GF-D8 (cell line): ENCODE results near the gene RNF220.
"Not testable (repeated sequence)": the region's sequence is repeated elsewhere in the genome, so short reads cannot be mapped to it uniquely, and the experiment has no call there.

Source experiments
- DNase-seq: peaks from one replicate; lab custom pipeline; 2025; lab: John Stamatoyannopoulos, UW

Gene RNF220

GRCh38 chr1:44549510-44549909 is 144.5 kb downstream of the RNF220 start:
- no peak for DNase-seq

- DNase-seq = no peak
Measured at GRCh38 chr1:44553127-44553758, 148.2 kb downstream of the RNF220 start.

GRCh38 chr1:44553771-44554170 is 148.7 kb downstream of the RNF220 start:
- no peak for DNase-seq

- no peak for DNase-seq
Measured at GRCh38 chr1:44554706-44555105, 149.7 kb downstream of the RNF220 start.

GRCh38 chr1:44557778-44558177 is 152.7 kb downstream of the RNF220 start:
- DNase-seq = no peak

GRCh38 chr1:44558883-44559282 is 153.8 kb downstream of the RNF220 start:
- DNase-seq = no peak

GRCh38 chr1:44559330-44559729 is 154.3 kb downstream of the RNF220 start:
- no peak for DNase-seq

- no peak for DNase-seq
Measured at GRCh38 chr1:44559913-44560312, 154.9 kb downstream of the RNF220 start.

GRCh38 chr1:44560696-44561095 is 155.6 kb downstream of the RNF220 start:
- not testable (repeated sequence) for DNase-seq

GRCh38 chr1:44565259-44565750 is 160.2 kb downstream of the RNF220 start:
- no peak for DNase-seq

- no peak for DNase-seq
Measured at GRCh38 chr1:44565833-44566232, 160.8 kb downstream of the RNF220 start.

GRCh38 chr1:44566281-44567046 is 161.4 kb downstream of the RNF220 start:
- DNase-seq = no peak

- DNase-seq = no peak
Measured at GRCh38 chr1:44568128-44568900, 163.3 kb downstream of the RNF220 start.

- DNase-seq = no peak
Measured at GRCh38 chr1:44569491-44569890, 164.4 kb downstream of the RNF220 start.

GRCh38 chr1:44571712-44572571 is 166.9 kb downstream of the RNF220 start:
- no peak for DNase-seq

- DNase-seq = no peak
Measured at GRCh38 chr1:44572572-44572879, 167.5 kb downstream of the RNF220 start.

- DNase-seq = no peak
Measured at GRCh38 chr1:44575396-44575795, 170.3 kb downstream of the RNF220 start.

GRCh38 chr1:44576456-44577150 is 171.5 kb downstream of the RNF220 start:
- no peak for DNase-seq

GRCh38 chr1:44581205-44581604 is 176.2 kb downstream of the RNF220 start:
- DNase-seq = no peak

- DNase-seq = no peak
Measured at GRCh38 chr1:44584167-44584566, 179.1 kb downstream of the RNF220 start.

GRCh38 chr1:44585315-44585920 is 180.4 kb downstream of the RNF220 start:
- DNase-seq = no peak
